GM11168 (cell line): ENCODE data around the gene RPTOR.

Experiments
- in situ Hi-C: fragments of 300-500 bp; cut with MboI; formaldehyde crosslinking; loops from one replicate; pipeline ENCODE4 v1.12.0; 2022; ENCODE audit warnings: low sequenced_read_pairs; ENCODE audit not compliant: unreplicated experiment

RPTOR gene

DNA sequence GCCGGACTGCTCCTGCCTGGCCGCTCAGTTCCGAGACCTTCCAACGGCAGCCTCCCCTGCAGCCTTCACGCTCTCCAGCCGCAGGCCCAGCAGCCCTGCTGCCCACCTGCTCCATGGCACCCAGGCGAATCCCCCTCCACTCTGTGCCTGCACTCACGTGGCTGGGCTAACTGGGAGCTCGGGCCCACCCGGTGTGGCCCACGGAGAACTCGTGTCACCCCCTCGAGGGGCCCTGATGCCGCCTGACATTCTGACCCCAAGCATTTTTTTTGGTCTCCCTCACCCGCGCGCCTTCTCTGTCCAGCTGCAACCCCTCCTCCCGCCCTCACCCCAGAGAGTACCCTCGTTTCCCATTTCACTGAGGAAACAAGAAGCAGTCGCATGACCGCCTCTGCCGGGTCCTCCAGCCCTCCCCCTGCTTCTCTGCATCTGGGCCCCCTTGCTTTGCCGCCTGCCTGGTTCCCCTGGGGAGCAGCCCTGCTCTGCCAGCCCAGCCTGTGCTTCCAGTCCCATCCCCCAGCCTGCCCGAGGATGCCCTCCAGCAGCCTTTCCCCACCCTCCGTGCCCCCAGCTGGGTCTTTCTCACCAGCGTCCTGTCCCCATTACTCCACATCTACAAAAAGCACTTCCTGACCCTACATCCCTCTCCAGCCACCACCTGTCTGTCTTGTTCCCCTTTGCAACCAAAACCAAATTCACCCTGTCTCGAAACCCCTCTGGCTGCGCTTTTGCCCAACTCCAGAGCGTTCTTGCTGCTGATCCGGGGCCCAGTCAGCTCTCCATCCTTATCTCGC is 300.6 kb downstream of the RPTOR start:
- in situ Hi-C loops = no loop called here

DNA sequence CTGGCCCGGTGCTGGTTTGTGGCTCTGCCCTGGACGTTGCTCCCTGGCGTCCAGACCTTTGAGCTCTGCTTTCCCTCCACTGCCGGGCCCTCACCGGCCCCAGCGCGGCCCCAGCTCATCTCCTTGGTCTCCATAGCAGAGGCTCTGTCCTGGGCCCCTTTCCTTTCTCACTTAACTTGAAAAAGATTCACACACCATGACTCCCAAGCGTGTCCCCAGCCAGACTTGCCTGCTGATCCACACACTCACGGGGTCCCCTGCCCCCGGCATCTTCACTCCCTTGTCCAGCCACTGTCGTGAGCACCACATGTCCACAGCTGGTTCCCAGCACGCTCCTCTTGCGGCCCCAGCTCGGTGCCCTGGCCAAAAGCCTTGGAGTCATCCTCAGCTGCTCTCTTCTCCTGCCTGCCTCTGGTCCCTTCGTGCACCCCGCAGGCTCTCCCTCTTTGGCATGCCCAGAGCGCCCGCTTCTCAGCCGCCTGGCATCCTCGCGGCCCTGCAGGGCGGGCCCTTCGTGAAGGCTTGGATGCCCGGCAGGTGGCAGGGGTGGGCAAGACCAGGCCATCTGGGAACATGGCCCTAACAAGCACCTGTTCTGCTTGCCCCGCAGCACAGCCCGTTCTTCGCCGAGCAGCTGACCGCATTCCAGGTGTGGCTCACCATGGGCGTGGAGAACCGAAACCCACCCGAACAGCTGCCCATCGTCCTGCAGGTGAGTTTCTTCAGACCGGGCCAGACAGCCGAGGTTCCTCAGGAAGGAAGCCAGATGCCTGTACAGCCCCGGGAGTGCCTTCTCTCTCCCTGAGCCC is 301.4 kb downstream of the RPTOR start:
- in situ Hi-C loops = no loop called here

DNA sequence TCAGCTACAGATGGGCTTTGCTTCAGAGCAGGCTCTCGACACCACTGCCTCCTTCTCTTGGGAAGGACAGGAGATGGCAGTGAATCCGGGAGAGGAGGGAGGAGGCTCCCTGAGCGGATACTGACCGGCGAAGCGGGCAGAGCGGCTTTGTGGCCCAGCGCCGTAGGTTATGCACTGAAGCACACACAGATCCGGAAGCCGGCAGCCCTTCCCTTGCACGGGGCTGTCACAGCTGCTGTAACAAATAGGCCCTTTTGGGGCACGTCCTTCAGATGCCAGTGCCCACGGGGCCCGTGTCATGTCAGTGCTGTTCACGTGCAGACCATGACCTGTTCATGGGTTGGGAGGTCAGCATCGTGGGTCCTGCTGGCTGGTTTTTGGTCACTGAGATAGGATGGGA is 302.3 kb downstream of the RPTOR start:
- in situ Hi-C loops = no loop called here

GRCh38 chr17:80847496-80848230 is 303.0 kb downstream of the RPTOR start:
- in situ Hi-C loops = no loop called here

DNA sequence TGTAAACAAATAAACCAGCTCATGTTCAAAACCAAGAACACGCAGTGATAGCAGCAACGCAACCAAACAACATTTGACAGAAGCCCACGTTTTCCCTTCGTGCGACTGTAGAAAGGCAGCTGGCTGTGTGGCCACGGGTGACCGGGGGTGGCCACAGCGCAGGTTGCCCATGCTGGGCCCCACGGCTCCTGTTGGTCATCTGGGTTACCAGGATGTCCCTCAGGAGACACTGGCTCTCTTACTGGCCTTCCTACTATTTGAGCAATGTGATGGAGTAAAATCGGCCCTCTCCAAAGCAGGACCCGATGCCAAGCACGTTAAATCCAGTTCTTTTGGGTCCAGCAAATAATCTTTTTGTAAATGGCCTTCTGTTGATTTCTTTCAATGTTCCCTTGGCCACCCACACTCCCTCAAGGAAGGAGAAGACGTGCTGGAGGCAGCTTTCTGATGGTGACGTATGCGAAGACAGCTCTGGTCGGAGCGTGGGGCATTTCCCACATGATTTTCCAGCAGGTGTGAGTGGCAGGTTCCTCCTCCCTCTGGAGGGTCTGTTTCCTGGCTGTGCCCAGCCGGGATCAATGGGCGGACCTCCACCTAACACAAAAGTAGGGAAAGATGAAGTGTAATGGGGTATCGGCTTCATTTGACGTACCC is 303.9 kb downstream of the RPTOR start:
- in situ Hi-C loops = no loop called here

DNA sequence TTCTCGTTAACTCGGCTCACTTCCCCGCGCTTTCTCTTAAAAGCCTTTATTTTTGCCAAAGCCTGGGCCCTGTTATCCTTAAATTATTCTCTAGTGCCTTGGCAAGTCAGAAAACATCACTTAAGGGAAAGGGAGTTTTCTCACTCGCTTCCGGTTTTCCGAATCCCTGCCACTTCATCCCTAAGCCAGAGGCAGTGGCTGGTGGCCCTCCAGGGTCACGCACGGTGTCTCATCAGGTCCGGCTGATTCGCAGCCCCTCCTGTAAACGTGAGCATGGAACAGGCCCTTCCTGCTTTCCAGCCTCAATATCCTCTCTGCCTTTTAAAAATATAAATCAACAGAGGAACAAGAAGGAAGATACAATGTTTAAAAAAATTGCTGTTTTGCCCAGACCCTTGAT is 304.5 kb downstream of the RPTOR start:
- in situ Hi-C loops = no loop called here

DNA sequence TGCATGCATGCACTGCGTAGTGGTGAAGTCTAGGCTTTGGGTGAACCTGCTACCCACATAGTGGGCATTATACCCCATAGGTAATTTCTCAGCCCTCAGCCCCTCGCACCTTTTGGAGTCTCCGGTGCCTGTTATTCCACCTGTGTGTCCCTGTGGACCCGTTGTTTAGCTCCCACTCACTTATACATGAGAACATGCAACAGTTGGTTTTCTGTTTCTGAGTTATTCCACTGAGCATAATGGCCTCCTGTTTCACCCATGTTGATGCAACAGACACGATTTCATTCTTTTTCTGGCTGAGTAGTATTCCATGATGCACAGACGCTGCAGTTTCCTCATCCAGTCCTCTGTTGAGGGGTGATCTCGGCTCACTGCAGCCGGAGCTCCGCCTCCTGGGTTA is 305.5 kb downstream of the RPTOR start:
- in situ Hi-C loops = no loop called here

GRCh38 chr17:80850817-80851216 is 306.2 kb downstream of the RPTOR start:
- in situ Hi-C loops = no loop called here

GRCh38 chr17:80851277-80851925 is 306.8 kb downstream of the RPTOR start:
- in situ Hi-C loops = no loop called here

DNA sequence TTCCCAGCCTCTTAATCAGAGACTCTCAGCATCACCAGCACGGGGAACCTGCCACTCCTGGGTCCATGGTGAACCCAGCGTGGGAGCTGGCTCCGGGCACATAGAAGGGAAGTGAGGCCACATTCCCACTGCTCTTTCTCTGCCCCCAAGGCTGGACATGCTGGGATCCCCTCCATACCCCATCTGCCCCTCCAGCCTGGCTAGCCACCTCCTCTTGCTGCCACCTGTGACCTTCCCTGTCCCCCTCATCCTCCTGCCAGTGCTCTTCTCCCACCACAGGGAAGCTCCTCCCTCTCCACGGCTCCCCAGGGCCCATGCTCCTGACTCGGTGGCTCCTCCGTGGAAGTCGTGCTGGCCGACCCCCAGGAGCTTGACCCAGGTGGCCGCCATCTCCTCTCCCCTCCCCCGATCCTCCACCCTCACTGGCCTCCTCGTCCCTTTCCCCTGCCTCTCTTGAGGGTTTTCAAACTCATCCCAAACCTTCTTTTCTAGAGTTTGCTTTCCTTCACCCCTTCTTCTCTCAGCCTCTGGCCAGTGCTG is 307.9 kb downstream of the RPTOR start:
- in situ Hi-C loops = no loop called here

DNA sequence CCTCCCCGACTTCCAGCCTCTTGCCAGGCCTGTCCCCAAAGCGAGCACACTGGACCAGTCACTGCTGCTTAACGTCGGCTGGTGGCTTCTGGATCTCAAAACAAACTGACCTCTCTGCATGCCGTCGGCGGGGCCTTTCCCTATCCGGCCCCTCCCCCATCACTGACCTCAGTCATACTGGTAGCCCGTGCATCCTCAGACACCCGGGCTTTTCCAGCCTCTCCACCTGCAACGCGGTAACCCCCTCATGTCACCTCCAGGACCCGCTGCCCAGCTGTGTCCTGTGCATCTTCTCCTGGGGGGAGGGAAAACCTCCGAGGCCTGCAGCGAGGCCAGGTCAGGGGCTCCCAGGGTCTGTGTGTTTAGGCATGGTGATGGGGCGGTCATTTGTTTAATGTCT is 308.4 kb downstream of the RPTOR start:
- in situ Hi-C loops = no loop called here

DNA sequence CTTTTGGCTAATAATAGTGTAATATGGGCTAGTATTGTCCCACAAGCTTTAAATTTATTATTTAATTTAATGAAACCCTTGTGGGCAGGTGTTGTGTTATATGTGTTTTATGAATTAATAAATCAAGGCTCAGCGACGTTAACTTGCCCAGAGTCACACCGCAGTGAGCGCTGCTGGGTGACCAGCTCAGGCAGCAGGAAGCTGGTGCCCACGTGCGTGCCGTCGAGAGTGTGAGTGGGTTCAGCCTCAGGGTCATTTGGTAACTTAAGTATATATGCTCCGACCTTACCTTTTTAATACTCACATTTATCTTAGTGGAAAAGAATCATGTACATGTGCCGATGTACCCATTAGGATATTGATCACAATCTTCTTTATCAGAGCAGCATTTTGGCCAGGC is 309.6 kb downstream of the RPTOR start:
- in situ Hi-C loops = no loop called here

DNA sequence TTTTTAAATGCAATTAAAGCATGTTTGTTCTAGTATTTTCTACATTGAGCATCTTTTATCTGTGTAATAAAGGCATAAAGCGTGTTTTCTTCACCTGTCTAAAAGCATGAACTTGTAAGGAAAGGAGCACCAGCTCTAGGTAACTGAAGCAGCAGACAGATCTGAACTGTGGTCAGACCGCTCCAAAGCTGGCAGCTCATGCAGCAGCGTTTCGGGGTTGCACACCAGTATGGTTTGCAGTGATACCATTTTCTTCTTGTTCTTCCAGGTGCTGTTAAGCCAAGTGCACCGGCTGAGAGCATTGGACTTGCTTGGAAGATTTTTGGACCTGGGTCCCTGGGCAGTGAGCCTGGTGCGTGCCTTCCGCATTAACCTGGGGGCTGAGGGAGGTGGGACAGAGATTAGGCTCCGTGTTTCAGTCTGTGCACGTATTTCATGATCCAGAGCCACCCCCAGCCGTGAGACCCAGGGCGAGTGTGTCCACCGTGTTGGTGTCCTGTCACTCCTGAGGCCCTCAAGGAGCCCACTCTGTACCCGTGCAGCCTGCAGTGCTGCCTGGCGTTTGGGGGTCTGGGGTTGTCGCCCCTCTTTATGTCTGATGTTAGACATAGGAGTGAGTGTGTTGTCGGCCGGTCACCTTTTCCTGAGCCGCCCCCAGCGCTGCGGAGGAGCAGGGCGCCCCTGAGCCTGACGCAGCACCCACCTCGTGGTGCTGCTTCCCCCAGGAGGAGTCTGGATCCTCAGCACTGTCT is 310.7 kb downstream of the RPTOR start:
- in situ Hi-C loops = no loop called here

GRCh38 chr17:80855948-80856862 is 311.6 kb downstream of the RPTOR start:
- in situ Hi-C loops = no loop called here

- in situ Hi-C loops = no loop called here
Observed at GRCh38 chr17:80856863-80857755, 312.5 kb downstream of the RPTOR start.

DNA sequence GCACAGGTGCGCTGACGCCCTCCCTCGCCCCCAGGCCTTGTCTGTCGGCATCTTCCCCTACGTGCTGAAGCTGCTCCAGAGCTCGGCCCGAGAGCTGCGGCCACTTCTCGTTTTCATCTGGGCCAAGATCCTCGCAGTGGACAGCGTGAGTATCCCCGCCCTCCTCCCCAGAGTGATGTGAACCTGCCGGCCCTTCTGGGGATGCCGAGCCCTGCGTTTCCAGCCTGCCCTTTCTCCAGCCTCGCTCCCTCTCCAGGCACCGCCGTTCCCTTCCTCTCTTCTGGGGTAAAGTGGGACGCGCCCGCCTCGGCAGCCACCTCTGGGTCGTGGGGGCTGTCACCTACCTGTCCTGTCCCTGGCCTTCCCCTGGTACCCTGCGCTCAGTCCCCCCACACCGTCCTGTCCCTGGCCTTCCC is 313.1 kb downstream of the RPTOR start:
- in situ Hi-C loops = no loop called here
